H1 (cell line): Measurements from ENCODE around the gene CRHR2. TPM values are rescaled to one million over a fixed set of nuclear protein-coding genes. Genes with fewer than 3 reads are reported as not detected.

ENCODE experiments used
- polyA plus RNA-seq, 7 experiments: library from polyadenylated mRNA; depleted of rRNA in 3 of 7; stranded (reverse) in 5 of 7; unstranded in 2 of 7; fragments of >200 nt in 5 of 7; fragments of 200-250 nt in 2 of 7; gene quantifications; 1 replicate in 5 of 7; 2 replicates in 1 of 7; 4 replicates in 1 of 7; pipeline versions ENCODE4 v1.2.1 to v1.2.3, GENCODE V29; 2011 to 2013; ENCODE audit warnings: missing spikeins in 2 of 7, mixed read lengths in 2 of 7
- total RNA-seq: library from RNA; stranded (reverse); fragmentation: NEBNext Ultra II Directional; extraction: Animal tissue kit (Norgen Biotek cat#: 25700); gene quantifications from 2 replicates; pipeline ENCODE4 v1.2.1, GENCODE V29; 2021
- TF ChIP-seq, protein P1 (sequence below): fragments of 300-600 bp; sonication (generic); IDR thresholded peaks from 2 replicates; pipeline ENCODE4 v1.7.1; 2012; ENCODE audit warnings: low read length, moderate library complexity, mild to moderate bottlenecking, inconsistent platforms; ENCODE audit not compliant: insufficient replicate concordance

CRHR2 gene
- total and polyA plus RNA-seq, 2 of the 8 experiments (the other 6 are each of a cell fraction or from before 2014, with no cell fraction given): 0.37 to 1.3 TPM

DNA sequence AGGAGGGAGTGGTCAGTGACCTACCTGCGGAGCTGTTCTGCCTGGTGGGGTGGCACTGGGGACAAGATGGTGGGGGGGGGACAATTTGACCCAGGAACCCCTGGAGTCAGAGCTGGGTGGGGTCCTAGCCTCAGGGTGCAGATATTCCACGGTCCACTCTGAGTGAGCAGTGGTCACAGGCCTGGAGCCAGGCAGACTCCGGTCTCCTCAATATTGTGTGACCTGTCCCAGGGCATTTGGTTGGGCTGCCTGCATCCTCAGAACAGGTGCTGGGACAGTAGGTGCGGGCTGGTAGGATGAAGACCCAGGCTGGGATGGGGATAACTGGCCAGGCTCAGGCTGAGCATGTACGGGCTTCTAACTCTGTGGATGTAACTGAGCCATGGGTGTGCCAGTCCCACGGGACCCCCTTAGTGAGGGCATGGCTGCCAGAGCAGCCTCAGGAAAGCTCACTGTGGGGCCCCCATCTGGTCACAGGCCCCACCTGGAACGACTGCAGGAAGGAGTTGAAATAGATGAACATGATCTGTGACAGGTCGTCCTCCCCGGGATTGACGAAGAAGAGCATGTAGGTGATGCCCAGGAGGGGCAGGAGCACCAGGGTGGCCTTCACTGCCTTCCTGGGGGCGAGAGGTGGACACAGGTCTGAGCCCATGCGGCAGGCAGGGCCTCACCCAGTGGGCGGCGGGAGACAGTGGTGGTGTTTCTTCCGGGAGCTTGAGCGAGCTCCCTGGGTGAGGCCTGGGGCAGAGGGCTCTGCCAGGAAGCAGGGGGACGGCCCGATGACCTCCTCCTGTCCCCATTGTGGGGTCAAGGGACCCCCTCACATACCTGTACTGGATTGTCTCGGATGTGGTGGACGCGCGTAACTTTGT, 26.9 kb downstream of the CRHR2 start (continued):
- TF ChIP-seq, protein P1, sequence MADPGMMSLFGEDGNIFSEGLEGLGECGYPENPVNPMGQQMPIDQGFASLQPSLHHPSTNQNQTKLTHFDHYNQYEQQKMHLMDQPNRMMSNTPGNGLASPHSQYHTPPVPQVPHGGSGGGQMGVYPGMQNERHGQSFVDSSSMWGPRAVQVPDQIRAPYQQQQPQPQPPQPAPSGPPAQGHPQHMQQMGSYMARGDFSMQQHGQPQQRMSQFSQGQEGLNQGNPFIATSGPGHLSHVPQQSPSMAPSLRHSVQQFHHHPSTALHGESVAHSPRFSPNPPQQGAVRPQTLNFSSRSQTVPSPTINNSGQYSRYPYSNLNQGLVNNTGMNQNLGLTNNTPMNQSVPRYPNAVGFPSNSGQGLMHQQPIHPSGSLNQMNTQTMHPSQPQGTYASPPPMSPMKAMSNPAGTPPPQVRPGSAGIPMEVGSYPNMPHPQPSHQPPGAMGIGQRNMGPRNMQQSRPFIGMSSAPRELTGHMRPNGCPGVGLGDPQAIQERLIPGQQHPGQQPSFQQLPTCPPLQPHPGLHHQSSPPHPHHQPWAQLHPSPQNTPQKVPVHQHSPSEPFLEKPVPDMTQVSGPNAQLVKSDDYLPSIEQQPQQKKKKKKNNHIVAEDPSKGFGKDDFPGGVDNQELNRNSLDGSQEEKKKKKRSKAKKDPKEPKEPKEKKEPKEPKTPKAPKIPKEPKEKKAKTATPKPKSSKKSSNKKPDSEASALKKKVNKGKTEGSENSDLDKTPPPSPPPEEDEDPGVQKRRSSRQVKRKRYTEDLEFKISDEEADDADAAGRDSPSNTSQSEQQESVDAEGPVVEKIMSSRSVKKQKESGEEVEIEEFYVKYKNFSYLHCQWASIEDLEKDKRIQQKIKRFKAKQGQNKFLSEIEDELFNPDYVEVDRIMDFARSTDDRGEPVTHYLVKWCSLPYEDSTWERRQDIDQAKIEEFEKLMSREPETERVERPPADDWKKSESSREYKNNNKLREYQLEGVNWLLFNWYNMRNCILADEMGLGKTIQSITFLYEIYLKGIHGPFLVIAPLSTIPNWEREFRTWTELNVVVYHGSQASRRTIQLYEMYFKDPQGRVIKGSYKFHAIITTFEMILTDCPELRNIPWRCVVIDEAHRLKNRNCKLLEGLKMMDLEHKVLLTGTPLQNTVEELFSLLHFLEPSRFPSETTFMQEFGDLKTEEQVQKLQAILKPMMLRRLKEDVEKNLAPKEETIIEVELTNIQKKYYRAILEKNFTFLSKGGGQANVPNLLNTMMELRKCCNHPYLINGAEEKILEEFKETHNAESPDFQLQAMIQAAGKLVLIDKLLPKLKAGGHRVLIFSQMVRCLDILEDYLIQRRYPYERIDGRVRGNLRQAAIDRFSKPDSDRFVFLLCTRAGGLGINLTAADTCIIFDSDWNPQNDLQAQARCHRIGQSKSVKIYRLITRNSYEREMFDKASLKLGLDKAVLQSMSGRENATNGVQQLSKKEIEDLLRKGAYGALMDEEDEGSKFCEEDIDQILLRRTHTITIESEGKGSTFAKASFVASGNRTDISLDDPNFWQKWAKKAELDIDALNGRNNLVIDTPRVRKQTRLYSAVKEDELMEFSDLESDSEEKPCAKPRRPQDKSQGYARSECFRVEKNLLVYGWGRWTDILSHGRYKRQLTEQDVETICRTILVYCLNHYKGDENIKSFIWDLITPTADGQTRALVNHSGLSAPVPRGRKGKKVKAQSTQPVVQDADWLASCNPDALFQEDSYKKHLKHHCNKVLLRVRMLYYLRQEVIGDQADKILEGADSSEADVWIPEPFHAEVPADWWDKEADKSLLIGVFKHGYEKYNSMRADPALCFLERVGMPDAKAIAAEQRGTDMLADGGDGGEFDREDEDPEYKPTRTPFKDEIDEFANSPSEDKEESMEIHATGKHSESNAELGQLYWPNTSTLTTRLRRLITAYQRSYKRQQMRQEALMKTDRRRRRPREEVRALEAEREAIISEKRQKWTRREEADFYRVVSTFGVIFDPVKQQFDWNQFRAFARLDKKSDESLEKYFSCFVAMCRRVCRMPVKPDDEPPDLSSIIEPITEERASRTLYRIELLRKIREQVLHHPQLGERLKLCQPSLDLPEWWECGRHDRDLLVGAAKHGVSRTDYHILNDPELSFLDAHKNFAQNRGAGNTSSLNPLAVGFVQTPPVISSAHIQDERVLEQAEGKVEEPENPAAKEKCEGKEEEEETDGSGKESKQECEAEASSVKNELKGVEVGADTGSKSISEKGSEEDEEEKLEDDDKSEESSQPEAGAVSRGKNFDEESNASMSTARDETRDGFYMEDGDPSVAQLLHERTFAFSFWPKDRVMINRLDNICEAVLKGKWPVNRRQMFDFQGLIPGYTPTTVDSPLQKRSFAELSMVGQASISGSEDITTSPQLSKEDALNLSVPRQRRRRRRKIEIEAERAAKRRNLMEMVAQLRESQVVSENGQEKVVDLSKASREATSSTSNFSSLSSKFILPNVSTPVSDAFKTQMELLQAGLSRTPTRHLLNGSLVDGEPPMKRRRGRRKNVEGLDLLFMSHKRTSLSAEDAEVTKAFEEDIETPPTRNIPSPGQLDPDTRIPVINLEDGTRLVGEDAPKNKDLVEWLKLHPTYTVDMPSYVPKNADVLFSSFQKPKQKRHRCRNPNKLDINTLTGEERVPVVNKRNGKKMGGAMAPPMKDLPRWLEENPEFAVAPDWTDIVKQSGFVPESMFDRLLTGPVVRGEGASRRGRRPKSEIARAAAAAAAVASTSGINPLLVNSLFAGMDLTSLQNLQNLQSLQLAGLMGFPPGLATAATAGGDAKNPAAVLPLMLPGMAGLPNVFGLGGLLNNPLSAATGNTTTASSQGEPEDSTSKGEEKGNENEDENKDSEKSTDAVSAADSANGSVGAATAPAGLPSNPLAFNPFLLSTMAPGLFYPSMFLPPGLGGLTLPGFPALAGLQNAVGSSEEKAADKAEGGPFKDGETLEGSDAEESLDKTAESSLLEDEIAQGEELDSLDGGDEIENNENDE: no peak
